ENCODE results near the gene DMRT3. TPM values are rescaled to one million over a fixed set of nuclear protein-coding genes. Genes with fewer than 3 reads are reported as not detected.
A peak's percentile ranks its signal among the peaks of the same experiment; 100 is the strongest.

Gene DMRT3
- total RNA-seq, 3 donors from 2014 or later, result not detected

- no peak for ATAC-seq
- H3K4me1 ChIP-seq (ENCODE audit: low read depth), result peaks cover 8% of the 10 kb centered on the region
- no peak for TF ChIP-seq CTCF (IDR thresholded peaks at IDR 0.05)
- H3K9me3 ChIP-seq, result peaks cover 5% of the 10 kb centered on the region
- intact Hi-C loops (cut with DNase I, micrococcal nuclease), result no loop called here
- no peak overlapping the region for H3K4me3 ChIP-seq
- DNase-seq, result no peak
- H3K36me3 ChIP-seq (ENCODE audit: low read depth), result no peaks in the 10 kb centered on the region
Observed at GRCh38 chr9:1026219-1026618, 49.8 kb downstream of the DMRT3 start.

- DNase-seq, result no peak
- TF ChIP-seq CTCF (IDR thresholded peaks at IDR 0.05), result no peak
- Histone ChIP-seq H3K4me1 (ENCODE audit: low read depth) (peaks cover 8% of the 10 kb centered on the region), H3K36me3 (ENCODE audit: low read depth) (no peaks in the 10 kb centered on the region), H3K4me3 (no peak overlapping the region), H3K9me3 (no peaks in the 10 kb centered on the region)
- ATAC-seq, result peak; percentile 36
- intact Hi-C loops (cut with DNase I, micrococcal nuclease), result no loop called here
Observed at GRCh38 chr9:1028501-1029190, 52.2 kb downstream of the DMRT3 start.

- Histone ChIP-seq H3K4me3 (no peak overlapping the region), H3K4me1 (ENCODE audit: low read depth) (peaks cover 8% of the 10 kb centered on the region), H3K36me3 (ENCODE audit: low read depth) (no peaks in the 10 kb centered on the region), H3K9me3 (no peaks in the 10 kb centered on the region)
- ATAC-seq (no peak), DNase-seq (no peak)
- intact Hi-C loops (cut with DNase I, micrococcal nuclease), result no loop called here
- no peak for TF ChIP-seq CTCF (IDR thresholded peaks at IDR 0.05)
Observed at GRCh38 chr9:1031951-1032601, 55.6 kb downstream of the DMRT3 start.

- Histone ChIP-seq H3K36me3 (ENCODE audit: low read depth) (no peaks in the 10 kb centered on the region), H3K4me1 (ENCODE audit: low read depth) (no peaks in the 10 kb centered on the region), H3K9me3 (no peaks in the 10 kb centered on the region), H3K4me3 (no peak overlapping the region)
- ATAC-seq (no peak), DNase-seq (no peak)
- intact Hi-C loops (cut with DNase I, micrococcal nuclease), result no loop called here
- TF ChIP-seq CTCF (IDR thresholded peaks at IDR 0.05), result no peak
Observed at GRCh38 chr9:1034271-1034670, 57.8 kb downstream of the DMRT3 start.

- Histone ChIP-seq H3K4me1 (ENCODE audit: low read depth) (peaks cover 3% of the 10 kb centered on the region), H3K9me3 (no peaks in the 10 kb centered on the region), H3K36me3 (ENCODE audit: low read depth) (no peaks in the 10 kb centered on the region), H3K4me3 (no peak overlapping the region)
- DNase-seq (no peak), ATAC-seq (no peak)
- intact Hi-C loops (cut with DNase I, micrococcal nuclease), result no loop called here
- TF ChIP-seq CTCF (IDR thresholded peaks at IDR 0.05), result no peak
Observed at GRCh38 chr9:1039589-1039988, 63.1 kb downstream of the DMRT3 start.

Other genes starting within 250 kb of the DMRT3 start
- gene DMRT1, start 135.0 kb upstream of the DMRT3 start, total RNA-seq, result not detected
- 10 to 100 TPM in 1 of 3 donors, 1 to 10 TPM in 2; 1.5 to 10.2 (median 3.1) TPM for gene DMRT2, start 73.7 kb downstream of the DMRT3 start, total RNA-seq

Measured in mucosa of descending colon (tissue), 3 donors.